Measurements from ENCODE around the gene PTTG1IP. TPM values are rescaled to one million over a fixed set of nuclear protein-coding genes. Genes with fewer than 3 reads are reported as not detected.

PTTG1IP gene
- total RNA-seq, 2 donors from 2014 or later: 301 to 351 TPM

GRCh38 chr21:44842087-44842486 is 31.4 kb downstream of the PTTG1IP start:
- DNase-seq (ENCODE audit: low spot score): no peak
- Histone ChIP-seq H3K36me3 (no peaks in the 10 kb centered on the region), H3K27me3 (replicated peaks; ENCODE audit: insufficient read depth) (no peaks in the 10 kb centered on the region), H3K9me3 (no peaks in the 10 kb centered on the region), H3K27ac (no peak overlapping the region), H3K4me1 (ENCODE audit: control insufficient read depth in 1 of 2, low read depth in 2 of 2) (peaks cover 15 to 18% of the 10 kb centered on the region in 2 donors), H3K4me3 (no peak overlapping the region)
- no peak for ATAC-seq (ENCODE audit: insufficient number of reproducible peaks, low FRiP score, low read depth)
- TF ChIP-seq CTCF (IDR thresholded peaks at IDR 0.05): no peak

GRCh38 chr21:44840771-44841170 is 32.7 kb downstream of the PTTG1IP start:
- no peak for TF ChIP-seq CTCF (IDR thresholded peaks at IDR 0.05)
- ATAC-seq (ENCODE audit: insufficient number of reproducible peaks, low FRiP score, low read depth) (no peak), DNase-seq (ENCODE audit: low spot score) (no peak)
- H3K4me1 ChIP-seq (ENCODE audit: control insufficient read depth in 1 of 2, low read depth in 2 of 2): peaks cover 3 to 4% of the 10 kb centered on the region in 2 donors
- no peaks in the 10 kb centered on the region for H3K27me3 ChIP-seq (replicated peaks; ENCODE audit: insufficient read depth)
- no peak overlapping the region for H3K4me3 ChIP-seq
- no peak overlapping the region for H3K27ac ChIP-seq
- H3K9me3 ChIP-seq: no peaks in the 10 kb centered on the region
- H3K36me3 ChIP-seq: no peaks in the 10 kb centered on the region

- no peak overlapping the region for H3K27ac ChIP-seq
- TF ChIP-seq CTCF (IDR thresholded peaks at IDR 0.05): no peak
- no peaks in the 10 kb centered on the region for H3K9me3 ChIP-seq
- no peaks in the 10 kb centered on the region for H3K36me3 ChIP-seq
- H3K4me1 ChIP-seq (ENCODE audit: control insufficient read depth in 1 of 2, low read depth in 2 of 2): no peaks in the 10 kb centered on the region
- ATAC-seq (ENCODE audit: insufficient number of reproducible peaks, low FRiP score, low read depth) (no peak), DNase-seq (ENCODE audit: low spot score) (no peak)
- no peak overlapping the region for H3K4me3 ChIP-seq
- no peaks in the 10 kb centered on the region for H3K27me3 ChIP-seq (replicated peaks; ENCODE audit: insufficient read depth)
Observed at GRCh38 chr21:44838951-44839350, 34.5 kb downstream of the PTTG1IP start.

GRCh38 chr21:44838039-44838895 is 35.2 kb downstream of the PTTG1IP start:
- ATAC-seq (ENCODE audit: insufficient number of reproducible peaks, low FRiP score, low read depth) (no peak), DNase-seq (ENCODE audit: low spot score) (no peak)
- Histone ChIP-seq H3K4me3 (no peak overlapping the region), H3K36me3 (no peaks in the 10 kb centered on the region), H3K4me1 (ENCODE audit: control insufficient read depth in 1 of 2, low read depth in 2 of 2) (no peaks in the 10 kb centered on the region), H3K27me3 (replicated peaks; ENCODE audit: insufficient read depth) (no peaks in the 10 kb centered on the region), H3K9me3 (no peaks in the 10 kb centered on the region), H3K27ac (no peak overlapping the region)
- no peak for TF ChIP-seq CTCF (IDR thresholded peaks at IDR 0.05)

GRCh38 chr21:44837537-44837936 is 36.0 kb downstream of the PTTG1IP start:
- Histone ChIP-seq H3K27me3 (replicated peaks; ENCODE audit: insufficient read depth) (no peaks in the 10 kb centered on the region), H3K4me3 (no peak overlapping the region), H3K4me1 (ENCODE audit: control insufficient read depth in 1 of 2, low read depth in 2 of 2) (no peaks in the 10 kb centered on the region), H3K27ac (no peak overlapping the region), H3K36me3 (no peaks in the 10 kb centered on the region), H3K9me3 (no peaks in the 10 kb centered on the region)
- TF ChIP-seq CTCF (IDR thresholded peaks at IDR 0.05): no peak
- DNase-seq (ENCODE audit: low spot score) (no peak), ATAC-seq (ENCODE audit: insufficient number of reproducible peaks, low FRiP score, low read depth) (no peak)
